HG03108 (cell line): ENCODE results near the gene CSTB.

Source experiments
- ATAC-seq: cut with Tn5 transposase; IDR thresholded peaks from one replicate; pipeline ENCODE4 v1.9.1; 2021; ENCODE audit warnings: moderate library complexity; ENCODE audit not compliant: unreplicated experiment

The CSTB gene

DNA sequence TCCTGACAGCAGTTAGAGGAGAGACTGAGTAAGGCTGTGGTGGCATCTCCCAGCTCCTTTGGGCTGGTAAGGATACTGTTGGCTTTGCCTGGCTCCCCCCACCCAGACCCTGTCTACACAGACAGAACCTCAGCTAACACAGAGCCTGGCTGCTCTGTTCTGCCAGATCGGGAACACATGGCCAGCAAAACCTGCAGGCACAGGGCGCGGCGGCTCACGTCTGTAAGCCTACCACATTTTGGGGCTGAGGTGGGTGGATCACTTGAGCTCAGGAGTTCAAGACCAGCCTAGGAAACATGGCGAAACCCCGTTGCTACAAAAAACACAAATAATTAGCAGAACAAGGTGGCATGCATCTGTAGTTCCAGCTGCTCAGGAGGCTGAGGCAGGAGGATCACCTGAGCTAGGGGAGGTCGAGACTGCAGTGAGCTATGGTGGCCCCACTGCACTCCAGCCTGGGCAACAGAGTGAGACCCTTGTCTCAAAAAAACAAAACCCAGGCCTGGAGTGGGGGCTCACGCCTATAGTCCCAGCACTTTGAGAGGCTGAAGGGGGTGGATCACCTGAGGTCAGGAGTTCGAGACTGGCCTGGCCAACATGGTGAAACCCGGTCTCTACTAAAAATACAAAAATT, 6.7 kb downstream of the CSTB start:
- no peak for ATAC-seq

DNA sequence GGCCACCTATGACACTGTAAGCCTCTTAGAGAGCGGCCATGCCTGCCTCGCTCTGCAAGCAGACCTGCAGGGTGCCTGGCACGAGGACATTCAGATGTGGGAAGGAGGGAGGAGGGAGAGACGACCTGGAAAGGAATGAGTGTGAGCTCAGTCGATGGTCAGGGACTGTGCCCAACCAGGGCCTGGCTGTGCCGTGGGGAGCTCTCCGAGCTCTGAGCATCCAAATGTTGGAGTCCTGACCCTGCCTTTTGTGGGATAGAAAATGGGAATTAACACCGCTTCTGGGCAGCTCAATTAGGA, 7.3 kb downstream of the CSTB start:
- ATAC-seq, result no peak

DNA sequence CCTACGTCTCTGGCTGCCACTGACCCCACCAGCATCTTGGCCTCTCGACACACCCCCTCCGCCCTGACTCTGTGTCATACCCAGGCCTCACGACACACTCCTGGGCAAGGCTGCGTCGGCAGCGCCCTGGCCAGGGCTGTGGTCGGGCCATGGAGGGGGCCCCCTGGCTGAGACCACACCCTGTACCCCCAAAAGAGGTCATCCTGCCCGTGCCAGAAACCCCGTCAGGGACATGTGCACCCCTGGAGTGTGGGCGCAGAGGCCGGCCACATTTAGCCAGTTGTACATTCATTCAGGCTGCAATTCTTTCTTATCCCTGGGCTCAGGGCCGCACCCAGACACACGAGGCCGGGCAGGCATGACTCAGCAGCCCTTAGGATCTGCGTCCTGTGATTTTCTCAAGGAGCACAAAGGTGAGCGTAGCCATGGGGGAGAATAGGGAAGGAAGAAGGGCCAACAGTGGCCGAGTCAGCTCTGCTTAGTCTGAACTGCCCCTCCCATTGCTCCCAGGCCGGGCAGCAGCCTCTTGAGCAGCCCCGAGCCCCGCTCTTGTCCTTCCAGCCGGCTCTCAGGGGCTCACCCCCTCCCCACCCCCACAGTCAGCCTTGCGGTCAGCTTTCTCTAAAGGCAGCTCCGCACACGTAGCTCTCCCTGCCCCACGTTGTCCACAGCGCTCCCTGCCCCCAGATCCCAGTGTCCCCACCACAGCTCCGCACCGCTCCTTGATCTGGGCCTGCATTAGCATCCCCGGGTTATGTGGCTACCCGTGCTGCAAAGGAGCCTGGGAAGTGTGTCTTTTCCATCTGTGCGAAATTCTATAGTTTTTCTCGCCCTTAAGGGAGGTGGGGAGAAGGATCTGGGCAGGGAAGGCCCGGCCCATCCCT, 7.9 kb downstream of the CSTB start:
- ATAC-seq, result no peak

DNA sequence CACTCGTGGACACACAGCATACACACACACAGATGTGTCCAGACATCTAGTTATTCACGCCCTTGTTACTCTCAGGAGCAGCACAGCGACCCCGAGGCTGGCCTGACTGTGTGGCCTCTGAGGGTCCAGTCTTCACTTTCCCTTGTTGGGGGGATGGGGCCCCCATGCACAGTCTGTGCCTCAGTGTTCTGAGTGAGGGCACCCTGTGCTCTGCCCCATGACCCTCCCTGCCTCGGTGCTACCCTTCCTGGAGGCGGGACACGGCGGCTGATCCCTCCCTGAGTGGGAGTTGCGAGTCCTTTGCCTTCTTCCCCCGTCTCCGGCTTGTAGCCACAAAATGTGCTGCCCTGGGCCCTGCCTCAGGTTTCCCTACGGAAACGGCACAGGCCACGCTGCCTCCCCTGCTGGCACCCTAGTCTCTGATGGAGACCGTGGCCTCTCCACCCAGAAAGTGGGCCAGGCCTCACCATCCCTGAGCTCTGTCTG, 8.6 kb downstream of the CSTB start:
- ATAC-seq, result no peak

DNA sequence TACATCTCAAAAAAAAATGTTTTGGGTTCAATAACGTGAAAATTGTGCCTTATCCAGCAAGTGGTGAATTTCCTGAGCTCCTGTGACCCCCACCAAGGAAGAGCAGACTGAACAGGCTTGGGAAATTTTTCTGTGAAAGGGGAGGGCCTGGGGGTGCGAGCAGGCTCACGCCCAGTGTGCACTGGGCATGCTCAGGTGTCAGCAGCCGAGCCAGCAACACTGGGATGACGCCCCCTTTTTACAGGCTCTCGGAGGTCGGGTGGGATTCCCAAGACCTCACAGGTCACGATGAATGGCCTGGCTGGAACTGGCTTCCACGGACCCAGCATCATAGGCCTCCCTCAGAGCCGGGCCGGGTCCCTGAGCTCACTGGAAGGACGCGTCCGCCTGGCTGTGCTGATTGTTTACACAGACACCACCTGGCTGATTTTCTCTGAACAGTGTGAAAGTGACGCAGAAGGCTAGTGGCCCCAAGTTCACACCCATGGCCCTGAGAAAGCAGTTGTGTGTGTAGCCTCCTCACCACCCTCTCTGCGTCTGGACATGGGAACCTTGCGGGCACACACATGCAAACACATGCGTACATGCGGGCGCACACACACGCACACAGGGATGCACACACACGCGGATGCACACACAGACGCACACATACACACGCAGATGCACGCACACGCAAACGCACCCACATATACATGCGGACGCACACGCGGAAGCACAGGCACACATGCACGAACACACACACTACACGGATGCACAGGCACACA, 9.2 kb downstream of the CSTB start:
- ATAC-seq, result no peak

DNA sequence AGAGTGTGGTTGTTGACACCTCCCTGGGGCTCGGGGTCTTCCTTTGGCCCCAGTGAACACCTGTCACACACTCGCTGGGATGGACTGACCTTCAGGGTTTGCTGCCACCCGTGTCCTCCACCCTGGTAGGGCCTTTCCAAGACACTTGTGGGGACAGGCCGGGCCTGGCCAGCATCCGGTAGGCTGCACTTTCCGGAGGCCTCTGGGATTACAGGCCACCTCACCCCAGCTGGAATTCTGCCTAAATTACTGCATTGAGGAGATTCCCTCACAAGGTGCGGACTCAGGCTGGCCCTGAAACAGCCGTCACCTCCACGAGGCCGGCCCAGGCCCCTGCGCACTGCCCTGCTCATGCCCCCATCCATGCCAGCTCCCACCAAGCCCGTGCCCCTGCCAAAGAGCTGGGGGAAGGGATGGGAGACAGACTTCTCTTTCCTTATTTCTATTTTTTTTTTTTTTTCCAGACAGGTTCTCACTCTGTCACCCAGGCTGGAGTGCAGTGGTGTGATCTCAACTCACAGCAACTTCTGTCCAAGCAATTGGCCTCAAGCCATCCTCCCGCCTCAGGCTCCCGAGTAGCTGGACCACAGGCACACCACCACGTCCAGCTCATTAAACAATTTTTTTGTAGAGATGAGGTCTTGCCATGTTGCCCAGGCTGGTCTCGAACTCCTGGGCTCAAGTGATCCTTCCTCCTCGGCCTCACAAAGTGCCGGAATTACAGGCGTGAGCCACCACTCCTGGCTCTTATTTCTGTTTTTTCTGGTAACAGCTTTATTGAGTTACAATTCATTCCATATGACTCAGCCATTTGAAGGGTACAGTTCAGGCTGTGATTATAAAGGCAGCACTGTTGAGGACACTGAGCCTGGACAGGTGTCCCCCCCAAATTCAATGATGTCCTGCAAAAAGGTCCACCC, 11.3 kb downstream of the CSTB start:
- no peak for ATAC-seq

DNA sequence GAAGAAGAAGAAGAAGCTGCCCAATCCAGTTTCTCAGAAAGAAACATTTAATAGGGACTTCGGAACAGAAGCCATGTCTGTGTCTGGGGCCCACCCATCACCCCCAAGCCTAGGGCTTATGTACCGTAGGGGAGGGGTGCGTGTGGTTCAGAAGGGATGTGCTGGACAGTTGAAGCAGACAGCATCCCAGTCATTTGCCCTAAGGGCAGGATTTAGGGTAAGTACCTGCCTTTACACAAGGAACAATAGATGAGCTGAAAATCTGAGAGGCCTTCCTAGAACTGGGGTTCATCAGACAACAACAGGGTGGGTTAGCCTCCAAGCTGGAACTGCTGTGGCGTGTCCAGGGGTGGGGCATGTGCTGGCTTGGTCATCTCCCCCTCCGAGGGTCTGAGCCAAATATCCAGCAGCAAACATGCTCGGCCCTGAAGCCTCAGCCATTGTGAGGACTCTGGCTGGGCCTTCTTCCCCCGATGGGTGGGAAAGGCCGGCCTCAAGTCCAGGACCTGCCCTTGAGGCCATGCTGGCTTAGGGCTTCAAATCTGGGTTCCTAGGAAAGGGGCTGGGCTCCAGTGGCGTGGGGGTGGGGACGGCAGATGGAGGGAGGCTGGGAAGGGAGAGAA, 12.1 kb downstream of the CSTB start:
- no peak for ATAC-seq

DNA sequence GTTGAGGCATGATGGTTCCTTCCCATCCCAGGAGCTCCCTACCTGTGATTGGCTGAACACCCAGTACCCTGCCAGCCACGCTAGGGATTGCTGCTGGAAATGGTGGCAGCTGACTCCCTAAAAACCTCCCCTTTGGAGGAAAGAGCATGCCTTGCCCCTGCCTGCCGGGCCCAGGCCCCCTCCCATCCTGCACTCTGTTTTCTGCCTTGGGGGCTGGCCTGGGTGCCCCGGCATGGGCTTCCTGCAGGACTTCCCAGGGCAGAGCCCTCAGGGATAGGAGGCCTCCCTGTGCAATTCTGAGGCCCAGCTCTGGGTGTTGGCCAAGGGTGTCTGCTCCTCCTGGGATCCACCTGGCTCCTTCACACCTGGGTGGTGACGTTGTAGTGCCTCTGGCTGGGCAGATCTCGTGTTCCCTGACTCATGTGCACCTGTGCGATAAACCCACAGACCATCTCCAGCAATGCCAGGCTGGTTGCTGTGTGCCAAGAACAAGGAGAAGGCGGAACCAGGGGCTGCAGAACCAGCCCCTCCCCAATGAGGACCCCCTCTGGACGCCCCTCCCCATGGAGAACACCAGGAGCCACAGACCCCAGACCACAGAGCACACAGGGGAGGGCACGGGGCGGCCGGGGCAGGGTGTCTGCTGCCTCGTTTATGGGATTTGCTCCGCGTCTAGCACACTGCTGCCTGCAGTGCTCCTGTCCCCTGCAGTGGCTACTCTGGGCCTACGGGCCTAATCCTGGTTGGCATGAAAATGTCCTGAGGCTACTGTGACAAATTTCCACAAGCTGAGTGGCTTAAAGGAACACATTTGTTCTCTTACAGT, 13.6 kb downstream of the CSTB start:
- ATAC-seq, result no peak

DNA sequence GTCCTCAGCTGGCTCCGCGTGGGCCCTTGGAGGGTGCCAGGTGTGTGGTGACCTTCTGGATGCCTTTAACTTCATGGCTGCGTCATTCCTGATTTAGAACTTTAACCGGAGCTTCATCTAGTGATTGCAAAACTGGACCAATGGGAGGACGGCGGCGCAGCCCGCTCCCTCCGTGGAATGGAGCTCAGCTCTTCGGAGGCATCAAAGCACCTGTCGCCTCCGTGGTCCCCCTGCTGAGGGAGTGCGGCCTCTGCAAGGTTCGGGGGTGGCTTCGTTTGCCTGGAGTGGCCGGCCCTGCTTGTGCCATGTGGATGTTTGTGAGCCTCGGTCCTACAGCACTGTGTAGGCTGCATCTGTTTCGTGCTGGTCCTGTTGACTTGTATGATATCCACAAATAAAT, 14.2 kb downstream of the CSTB start:
- ATAC-seq, result no peak

DNA sequence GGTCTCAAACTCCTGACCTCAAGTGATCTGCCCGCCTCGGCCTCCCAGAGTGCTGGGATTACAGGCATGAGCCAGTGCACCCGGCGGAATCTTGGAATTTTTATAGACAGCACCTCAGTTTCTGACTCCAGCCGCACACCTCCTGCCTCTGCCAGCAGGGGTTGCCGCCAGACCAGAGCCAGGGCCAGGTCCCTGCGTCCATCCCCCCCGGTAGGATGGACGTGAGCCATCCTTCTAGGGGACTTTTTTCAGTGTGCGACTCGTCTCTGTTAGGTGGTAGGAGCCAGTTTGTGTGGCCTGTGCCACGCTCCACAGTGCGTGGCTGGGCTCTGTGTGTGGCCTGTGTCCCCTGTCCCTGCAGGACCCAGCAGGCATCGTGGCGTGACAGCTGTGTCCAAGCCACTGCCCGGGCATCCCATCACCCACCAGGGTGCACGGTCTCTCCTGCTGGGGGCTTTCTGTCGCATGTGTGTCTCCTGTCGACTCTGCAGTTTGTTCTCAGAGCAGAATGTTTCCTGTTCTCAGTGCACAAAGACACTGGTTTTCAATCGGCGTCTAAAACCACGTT, 15.6 kb downstream of the CSTB start:
- ATAC-seq, result no peak

DNA sequence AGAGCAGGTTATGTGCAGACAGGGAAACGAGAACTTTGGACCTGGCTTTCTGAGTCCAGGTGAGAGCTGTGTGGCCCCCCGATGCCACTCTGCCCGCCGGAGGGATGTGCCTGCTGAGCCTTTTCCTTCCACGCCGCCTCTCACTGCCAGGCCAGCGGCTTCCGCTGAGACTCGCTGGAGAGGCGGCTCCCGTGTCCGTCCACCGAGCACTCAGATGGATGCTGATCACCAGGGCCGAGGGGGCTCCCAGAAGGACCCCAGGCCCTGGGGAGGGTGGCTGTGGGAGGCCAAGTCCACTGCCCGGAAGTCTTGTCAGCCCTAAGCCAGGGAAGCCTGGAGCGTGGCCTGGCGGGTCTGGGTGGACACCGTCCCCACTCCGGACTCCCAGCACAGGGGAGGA, 16.5 kb downstream of the CSTB start:
- ATAC-seq, result no peak

DNA sequence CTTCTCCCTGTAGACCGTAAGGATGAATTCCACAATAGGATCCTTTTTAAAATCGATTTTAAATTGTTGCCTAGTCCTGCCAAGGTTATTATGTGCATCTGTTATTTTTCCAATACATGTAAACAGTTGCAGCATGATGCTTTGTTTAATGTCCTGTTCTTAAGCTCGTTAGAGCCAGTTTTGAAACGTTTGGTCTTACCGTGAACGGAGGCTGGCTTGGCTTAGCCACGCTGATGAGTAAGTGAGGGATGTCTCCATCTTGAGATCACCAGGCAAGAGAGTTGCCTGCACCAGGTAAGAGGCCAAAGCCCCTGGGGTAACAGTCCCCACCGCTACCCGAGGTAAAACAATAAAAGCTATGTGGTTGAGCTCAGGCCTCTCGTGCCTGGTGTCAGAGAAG, 17.3 kb downstream of the CSTB start:
- ATAC-seq, result no peak

DNA sequence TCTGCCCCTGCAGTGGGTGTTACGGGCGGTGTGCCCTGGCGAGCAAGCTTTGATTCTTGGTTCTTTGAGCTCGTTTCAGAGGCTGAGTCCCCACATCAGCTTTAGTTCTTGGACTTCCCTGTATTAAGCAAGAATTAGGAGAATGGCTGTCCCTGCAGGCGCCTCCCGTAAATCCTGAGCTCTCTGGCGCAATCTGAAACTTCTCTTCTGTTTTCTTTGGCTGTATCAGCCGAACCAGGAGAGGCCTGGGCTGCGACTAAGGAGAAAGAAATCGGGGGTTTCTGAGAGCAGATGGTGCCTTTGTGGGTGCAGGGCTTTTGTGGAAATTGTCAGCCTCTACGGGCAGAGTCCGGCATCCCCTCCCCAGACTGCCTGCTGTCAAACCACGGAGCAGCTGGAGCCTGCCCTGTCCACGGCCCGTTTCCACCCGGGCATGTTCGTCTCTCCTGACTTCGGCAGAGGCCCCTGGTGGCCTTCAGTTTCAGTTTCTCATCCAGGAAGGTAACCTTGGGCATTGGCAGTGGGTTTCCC, 17.9 kb downstream of the CSTB start:
- no peak for ATAC-seq

DNA sequence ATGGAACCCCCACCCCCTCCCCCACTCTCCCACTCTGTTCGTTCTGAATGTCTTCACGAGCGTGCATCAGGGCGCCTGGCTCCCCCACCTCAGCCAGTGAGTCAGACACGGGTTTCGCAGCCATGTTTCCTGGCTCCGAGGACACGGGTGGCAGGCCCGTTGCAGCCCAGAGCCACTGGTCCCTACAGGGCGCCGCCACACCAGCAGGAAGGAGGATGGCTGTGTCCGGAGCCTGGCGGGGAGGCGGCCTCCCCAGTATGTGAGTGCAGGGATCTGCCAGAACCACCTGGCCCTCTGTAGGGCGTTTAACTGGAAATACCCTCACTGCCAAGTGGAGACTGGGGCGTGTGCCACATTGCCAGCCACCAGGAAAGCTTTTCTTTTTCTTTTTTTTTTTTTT, 18.5 kb downstream of the CSTB start:
- ATAC-seq, result no peak

DNA sequence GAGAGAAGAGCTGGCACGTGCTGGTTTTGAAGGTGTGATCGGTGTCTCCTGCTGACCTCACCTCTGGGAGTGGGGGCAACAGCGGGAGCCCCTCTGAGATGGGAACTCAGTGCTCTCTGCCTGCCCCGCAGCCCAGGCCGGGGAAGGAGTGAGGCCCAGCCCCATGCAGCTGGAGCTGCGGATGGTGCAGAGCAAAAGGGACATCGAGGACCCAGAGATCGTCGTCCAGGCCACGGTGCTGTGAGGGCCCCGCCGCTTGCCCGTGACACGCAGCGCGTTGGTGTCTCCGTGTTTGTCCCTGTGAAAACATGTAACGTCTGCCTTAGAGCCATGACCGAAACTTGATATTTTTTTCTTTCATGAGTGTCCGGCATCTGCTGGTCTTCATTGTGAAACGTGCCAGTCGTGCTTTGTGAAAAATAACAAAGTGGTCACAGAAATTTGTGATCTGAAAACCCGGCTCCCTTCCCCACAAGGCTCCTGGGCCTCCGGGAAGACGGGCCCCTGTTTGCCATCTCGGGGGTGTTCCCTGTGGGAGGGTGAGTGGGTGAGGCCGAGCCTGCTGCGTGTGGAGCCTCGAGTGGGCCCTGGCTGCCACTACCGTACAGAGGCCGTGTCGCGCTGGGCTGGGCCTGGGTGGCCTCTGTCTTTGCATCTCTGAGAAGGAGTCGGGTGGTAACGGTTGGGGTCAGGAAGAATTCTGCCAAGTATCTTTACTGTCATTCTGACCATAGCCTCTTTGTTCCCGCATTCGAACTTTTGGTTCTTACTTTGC, 20.1 kb downstream of the CSTB start:
- ATAC-seq, result no peak

DNA sequence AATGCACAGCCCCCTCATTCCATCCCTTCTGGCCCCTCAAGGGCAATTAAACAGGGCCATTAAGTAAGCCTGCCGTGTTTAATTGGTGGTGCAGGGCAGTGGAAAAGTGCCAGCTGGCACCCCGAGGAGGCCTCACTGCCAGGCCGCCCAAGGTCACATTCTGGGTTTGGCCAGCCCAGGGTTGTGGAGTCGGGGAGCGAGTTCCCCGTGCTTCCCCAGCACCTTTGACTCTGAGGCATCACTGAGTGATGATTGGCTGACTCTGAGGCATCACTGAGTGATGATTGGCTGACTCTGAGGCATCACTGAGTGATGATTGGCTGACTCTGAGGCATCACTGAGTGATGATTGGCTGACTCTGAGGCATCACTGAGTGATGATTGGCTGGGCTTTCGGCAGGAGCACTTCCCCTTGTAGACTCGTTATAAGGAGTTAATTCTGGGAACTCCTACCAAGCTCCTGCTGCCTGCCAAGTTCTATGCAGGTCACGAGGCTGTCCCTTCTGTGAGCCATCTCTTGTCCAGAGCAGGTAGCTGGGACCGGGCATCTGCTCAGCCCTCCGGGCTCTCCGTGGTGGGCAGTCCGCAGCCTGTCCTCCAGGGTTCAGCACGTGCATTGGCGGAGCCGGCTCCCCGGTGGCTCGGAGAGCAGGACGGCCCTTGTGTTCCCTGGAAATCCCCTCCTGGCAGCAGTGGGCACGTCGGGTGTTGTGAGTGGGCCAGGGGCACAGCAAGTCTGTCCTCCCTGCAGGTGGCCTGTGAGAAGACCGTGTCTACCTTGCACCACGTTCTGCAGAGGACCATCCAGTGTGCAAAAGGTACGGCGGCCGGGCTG, 20.9 kb downstream of the CSTB start:
- ATAC-seq, result no peak

DNA sequence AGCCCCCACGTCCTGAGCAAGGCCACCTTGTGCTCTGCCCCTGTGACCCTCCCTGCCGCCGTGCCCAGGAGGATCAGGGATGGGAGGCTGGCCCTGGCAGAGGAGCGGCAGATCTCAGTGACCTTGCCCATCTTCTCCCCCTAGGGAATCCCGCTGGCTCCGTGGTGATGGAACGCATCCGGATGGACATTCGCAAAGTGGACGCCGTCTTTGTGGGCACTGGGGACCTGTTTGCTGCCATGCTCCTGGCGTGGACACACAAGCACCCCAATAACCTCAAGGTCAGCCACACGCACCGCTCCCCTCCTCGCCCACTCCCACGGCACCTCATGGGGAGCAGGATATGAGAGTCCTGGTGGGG, 22.7 kb downstream of the CSTB start:
- no peak for ATAC-seq
